Right lung (tissue), 5 donors: ENCODE data around the gene LARP1B. TPM values are rescaled to one million over a fixed set of nuclear protein-coding genes. Genes with fewer than 3 reads are reported as not detected.
"Not testable (repeated sequence)": the region's sequence is repeated elsewhere in the genome, so short reads cannot be mapped to it uniquely, and the experiment has no call there.

ENCODE experiments used
- DNase-seq, 2 donors: peaks; one replicate each; pipeline ENCODE4 v3.0.0-alpha.2; 2013
- polyA plus RNA-seq, 5 donors: library from polyadenylated mRNA; unstranded; fragments of 120-200 nt; gene quantifications; one replicate each; pipeline versions ENCODE4 v1.2.1 to v1.2.3, GENCODE V29; 2013; ENCODE audit warnings: inconsistent platforms in 1 of 5, low replicate concordance in 1 of 5; ENCODE audit not compliant: insufficient read length in 5 of 5, insufficient read depth in 1 of 5

The LARP1B gene
- polyA plus RNA-seq, 5 donors, result 14.1 to 18.1 (median 16.7) TPM

GRCh38 chr4:128221586-128221985 is 160.5 kb downstream of the LARP1B start:
- no peak for DNase-seq

GRCh38 chr4:128225148-128225547 is 164.0 kb downstream of the LARP1B start:
- DNase-seq, result peak in 1 of 2 donors; percentile 6

GRCh38 chr4:128227991-128228571 is 167.0 kb downstream of the LARP1B start:
- DNase-seq, result peak in 1 of 2 donors; percentile 11

- DNase-seq, result no peak
Measured at GRCh38 chr4:128228845-128229795, 168.0 kb downstream of the LARP1B start.

- DNase-seq, result no peak
Measured at GRCh38 chr4:128232719-128233118, 171.6 kb downstream of the LARP1B start.

- no peak for DNase-seq
Measured at GRCh38 chr4:128234836-128235235, 173.7 kb downstream of the LARP1B start.

GRCh38 chr4:128241019-128241418 is 179.9 kb downstream of the LARP1B start:
- no peak for DNase-seq

GRCh38 chr4:128241425-128241913 is 180.4 kb downstream of the LARP1B start:
- no peak for DNase-seq

GRCh38 chr4:128241981-128242380 is 180.9 kb downstream of the LARP1B start:
- DNase-seq, result no peak

- no peak for DNase-seq
Measured at GRCh38 chr4:128242601-128243000, 181.5 kb downstream of the LARP1B start.

- no peak for DNase-seq
Measured at GRCh38 chr4:128244379-128244778, 183.3 kb downstream of the LARP1B start.

GRCh38 chr4:128245391-128245790 is 184.3 kb downstream of the LARP1B start:
- not testable (repeated sequence) for DNase-seq

- DNase-seq, result no peak
Measured at GRCh38 chr4:128247906-128248305, 186.8 kb downstream of the LARP1B start.

- DNase-seq, result no peak
Measured at GRCh38 chr4:128249787-128250668, 188.9 kb downstream of the LARP1B start.

- no peak for DNase-seq
Measured at GRCh38 chr4:128255906-128256305, 194.8 kb downstream of the LARP1B start.

- no peak for DNase-seq
Measured at GRCh38 chr4:128256539-128256938, 195.4 kb downstream of the LARP1B start.

GRCh38 chr4:128258166-128258565 is 197.1 kb downstream of the LARP1B start:
- DNase-seq, result not testable (repeated sequence)

GRCh38 chr4:128259889-128260288 is 198.8 kb downstream of the LARP1B start:
- DNase-seq, result not testable (repeated sequence)
